OCI-LY7 (cell line): ENCODE data around the gene PTPN14. TPM values are rescaled to one million over a fixed set of nuclear protein-coding genes. Genes with fewer than 3 reads are reported as not detected.

Source experiments
- BruUV-seq: library from RNA; stranded (reverse); fragments of 400-500 nt; replicated peaks from 2 replicates; lab custom pipeline; 2021; lab: Mats Ljungman, UMichigan
- CTCF ChIA-PET: fragments of 300-600 bp; sonication (Branson Sonifier 250); formaldehyde crosslinking; loops from one replicate; lab custom pipeline; 2022; ENCODE audit warnings: antibody characterized with exemption; ENCODE audit not compliant: unreplicated experiment; lab: Charles Lee
- POLR2A ChIA-PET: fragments of 300-600 bp; sonication (Branson Sonifier 250); formaldehyde crosslinking; loops from one replicate; lab custom pipeline; 2022; ENCODE audit warnings: antibody characterized with exemption; lab: Charles Lee
- DNase-seq: peaks from one replicate; pipeline ENCODE4 v3.0.0-alpha.2; 2015; ENCODE audit warnings: low spot score
- H2AFZ ChIP-seq: fragments of 200-600 bp; sonication (generic), shearing (Covaris generic); 2 replicates; pipeline ENCODE4 v1.6.1; 2014; ENCODE audit warnings: mild to moderate bottlenecking, antibody characterized with exemption, low read length, moderate library complexity
- H3K27ac ChIP-seq: fragments of 200-600 bp; sonication (generic); 2 replicates; pipeline ENCODE4 v1.5.1; 2014; ENCODE audit warnings: mixed run types, low read depth, mild to moderate bottlenecking, moderate library complexity, low read length, inconsistent platforms; ENCODE audit not compliant: poor library complexity, severe bottlenecking
- H3K36me3 ChIP-seq: fragments of 200-600 bp; sonication (generic); 2 replicates; pipeline ENCODE4 v1.6.1; 2014; ENCODE audit warnings: mild to moderate bottlenecking, antibody characterized with exemption, low read length, moderate library complexity, mixed read lengths; ENCODE audit not compliant: insufficient read depth
- H3K4me1 ChIP-seq: fragments of 200-600 bp; sonication (generic); 2 replicates; pipeline ENCODE4 v1.5.1; 2014; ENCODE audit warnings: mild to moderate bottlenecking, low read length; ENCODE audit not compliant: insufficient read depth, poor library complexity, severe bottlenecking
- H3K4me2 ChIP-seq: fragments of 200-600 bp; sonication (generic); 2 replicates; pipeline ENCODE4 v1.6.1; 2014; ENCODE audit warnings: mild to moderate bottlenecking, low read length
- H3K4me3 ChIP-seq: fragments of 200-600 bp; sonication (generic); 2 replicates; pipeline ENCODE4 v1.5.1; 2014; ENCODE audit warnings: mild to moderate bottlenecking, low read depth, low read length; ENCODE audit not compliant: poor library complexity, severe bottlenecking
- H3K79me2 ChIP-seq: fragments of 200-600 bp; sonication (generic); 2 replicates; pipeline ENCODE4 v1.6.1; 2016; ENCODE audit warnings: low read depth, mild to moderate bottlenecking, low read length, moderate library complexity, mixed read lengths; ENCODE audit not compliant: insufficient read depth
- H3K9me2 ChIP-seq: fragments of 200-600 bp; sonication (generic); 2 replicates; pipeline ENCODE4 v1.6.1; 2016; ENCODE audit warnings: mild to moderate bottlenecking, low read length, mixed read lengths; ENCODE audit not compliant: insufficient read depth
- H3K9me3 ChIP-seq: fragments of 200-600 bp; sonication (generic); 2 replicates; pipeline ENCODE4 v1.6.1; 2014; ENCODE audit warnings: mild to moderate bottlenecking, mixed run types, low read length, mixed read lengths
- H4K20me1 ChIP-seq: fragments of 200-600 bp; sonication (generic); 2 replicates; pipeline ENCODE4 v1.6.1; 2014; ENCODE audit warnings: mild to moderate bottlenecking, antibody characterized with exemption, low read length, moderate library complexity, mixed read lengths; ENCODE audit not compliant: insufficient read depth
- EZH2phosphoT487 ChIP-seq: fragments of 200-600 bp; sonication (generic); IDR thresholded peaks from 2 replicates; pipeline ENCODE4 v1.6.1; 2018; ENCODE audit warnings: low read depth, borderline replicate concordance, mild to moderate bottlenecking, mixed run types, antibody characterized with exemption, low read length, moderate library complexity, mixed read lengths
- intact Hi-C: fragments of 100-400 bp; cut with micrococcal nuclease; formaldehyde crosslinking; loops from one replicate; pipeline ENCODE4 v1.10.0; 2022; ENCODE audit not compliant: unreplicated experiment
- total RNA-seq, 2 experiments: library from RNA; depleted of rRNA in 1 of 2; stranded (reverse); fragments of >200 nt in 1 of 2; shearing (Covaris generic) in 1 of 2; gene quantifications; 2 replicates each; pipeline ENCODE4 v1.2.3, GENCODE V29; 2014 to 2022
- TF ChIP-seq, protein P1 (sequence below): fragments of 200-600 bp; sonication (generic); conservative IDR thresholded peaks from 2 replicates; pipeline ENCODE4 v1.5.1; 2014; ENCODE audit warnings: mild to moderate bottlenecking, antibody characterized with exemption, low read length, moderate library complexity, mixed read lengths

Gene PTPN14
- total RNA-seq, 2 experiments from 2014 or later = not detected

DNA sequence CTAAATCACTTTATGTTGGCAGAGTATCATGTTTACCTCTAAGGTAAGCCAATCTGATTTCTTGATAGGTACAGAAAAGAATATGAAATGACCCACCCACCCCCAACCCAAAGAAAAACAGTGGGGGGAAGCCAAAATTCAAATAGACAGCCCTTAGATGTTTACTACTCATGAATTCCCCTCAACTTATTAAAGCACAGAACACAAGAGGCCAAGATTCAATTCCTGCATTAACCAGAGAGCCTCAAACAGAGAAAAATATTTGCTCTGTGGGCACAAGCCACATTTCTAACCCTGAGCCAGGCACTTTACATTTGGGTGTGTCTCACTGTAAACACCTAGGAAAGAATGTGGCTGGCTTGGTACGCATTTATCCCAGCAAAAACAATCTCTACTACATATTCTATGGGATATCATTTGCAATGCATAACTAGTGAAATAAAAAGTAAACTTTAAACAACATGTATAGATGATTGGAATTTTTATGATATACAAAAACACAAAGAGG is 84.3 kb downstream of the PTPN14 start:
- no TSS peak for BruUV-seq
- no peak for TF ChIP-seq EZH2phosphoT487
- TF ChIP-seq, protein P1, sequence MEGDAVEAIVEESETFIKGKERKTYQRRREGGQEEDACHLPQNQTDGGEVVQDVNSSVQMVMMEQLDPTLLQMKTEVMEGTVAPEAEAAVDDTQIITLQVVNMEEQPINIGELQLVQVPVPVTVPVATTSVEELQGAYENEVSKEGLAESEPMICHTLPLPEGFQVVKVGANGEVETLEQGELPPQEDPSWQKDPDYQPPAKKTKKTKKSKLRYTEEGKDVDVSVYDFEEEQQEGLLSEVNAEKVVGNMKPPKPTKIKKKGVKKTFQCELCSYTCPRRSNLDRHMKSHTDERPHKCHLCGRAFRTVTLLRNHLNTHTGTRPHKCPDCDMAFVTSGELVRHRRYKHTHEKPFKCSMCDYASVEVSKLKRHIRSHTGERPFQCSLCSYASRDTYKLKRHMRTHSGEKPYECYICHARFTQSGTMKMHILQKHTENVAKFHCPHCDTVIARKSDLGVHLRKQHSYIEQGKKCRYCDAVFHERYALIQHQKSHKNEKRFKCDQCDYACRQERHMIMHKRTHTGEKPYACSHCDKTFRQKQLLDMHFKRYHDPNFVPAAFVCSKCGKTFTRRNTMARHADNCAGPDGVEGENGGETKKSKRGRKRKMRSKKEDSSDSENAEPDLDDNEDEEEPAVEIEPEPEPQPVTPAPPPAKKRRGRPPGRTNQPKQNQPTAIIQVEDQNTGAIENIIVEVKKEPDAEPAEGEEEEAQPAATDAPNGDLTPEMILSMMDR = no peak
- H3K9me3 ChIP-seq = no peaks in the 10 kb centered on the region
- no peak overlapping the region for H3K27ac ChIP-seq
- H3K4me1 ChIP-seq = no peaks in the 10 kb centered on the region
- DNase-seq = no peak
- no peaks in the 10 kb centered on the region for H3K9me2 ChIP-seq
- intact Hi-C loops = no loop called here
- H3K79me2 ChIP-seq = no peaks in the 10 kb centered on the region
- H2AFZ ChIP-seq = no peak overlapping the region
- H3K36me3 ChIP-seq = no peaks in the 10 kb centered on the region
- POLR2A ChIA-PET = interaction anchor here (0.5 to 0.7 kb wide), 2 partner anchors 114 to 524 kb away, joined by 3 read pairs; no protein-coding TSS in a partner anchor
- no peak overlapping the region for H3K4me3 ChIP-seq
- CTCF ChIA-PET = no interaction called here
- no peak overlapping the region for H3K4me2 ChIP-seq
- H4K20me1 ChIP-seq = no peaks in the 10 kb centered on the region

DNA sequence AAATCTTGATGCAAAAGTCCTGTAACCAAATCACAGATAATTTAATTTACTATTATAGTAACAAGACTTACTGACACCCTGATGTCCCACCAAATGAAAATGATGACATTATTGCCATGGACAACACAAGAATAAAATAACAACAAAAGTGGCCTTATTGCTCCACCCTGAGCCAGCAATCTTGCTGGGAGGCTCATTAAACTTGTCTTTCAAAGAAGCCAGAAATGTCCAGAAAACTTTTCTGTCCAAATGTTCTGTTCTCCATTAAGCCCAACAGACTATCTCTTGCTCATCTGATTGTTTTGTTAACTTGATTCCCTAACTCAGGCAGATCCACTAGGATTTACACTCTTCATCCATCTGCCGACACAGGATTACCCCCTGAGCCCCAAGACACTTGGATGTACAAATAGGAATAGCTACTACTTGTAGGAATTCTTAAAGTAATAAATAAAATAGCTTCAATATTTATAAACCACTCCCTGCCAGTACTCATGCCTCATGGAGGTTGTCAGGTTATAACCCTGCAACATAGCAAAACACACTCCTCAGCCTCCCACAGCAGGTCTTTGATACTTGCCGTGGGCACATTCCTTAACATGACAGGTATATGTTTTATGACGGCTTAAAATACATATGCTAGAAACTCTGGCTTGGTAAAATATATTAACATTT is 84.9 kb downstream of the PTPN14 start:
- Histone ChIP-seq H2AFZ (no peak overlapping the region), H3K36me3 (no peaks in the 10 kb centered on the region), H3K27ac (no peak overlapping the region), H3K79me2 (no peaks in the 10 kb centered on the region), H3K4me1 (no peaks in the 10 kb centered on the region), H3K4me3 (no peak overlapping the region), H3K9me3 (no peaks in the 10 kb centered on the region), H3K4me2 (no peak overlapping the region), H4K20me1 (no peaks in the 10 kb centered on the region), H3K9me2 (no peaks in the 10 kb centered on the region)
- DNase-seq = no peak
- intact Hi-C loops = no loop called here
- ChIA-PET CTCF (no interaction called here), POLR2A (no interaction called here)
- BruUV-seq = no TSS peak
- TF ChIP-seq EZH2phosphoT487 = no peak
- TF ChIP-seq, protein P1 = no peak
